GM23338 (cell line): ENCODE measurements around the gene CPXM2. TPM values are rescaled to one million over a fixed set of nuclear protein-coding genes. Genes with fewer than 3 reads are reported as not detected.

Source experiments
- ATAC-seq: fragments of 200-7000 bp; cut with Tn5 transposase; 3 replicates; pipeline ENCODE4 v1.9.1; 2020
- DNase-seq: peaks from one replicate; pipeline ENCODE4 v3.0.0-alpha.2; 2015; ENCODE audit warnings: low spot score
- H2AFZ ChIP-seq: fragments of 200-600 bp; sonication (generic); 2 replicates; pipeline ENCODE4 v1.8.0; 2016; ENCODE audit warnings: antibody characterized with exemption, mild to moderate bottlenecking, moderate library complexity
- H3F3A ChIP-seq: fragments of 200-600 bp; sonication (generic); replicated peaks from 2 replicates; pipeline ENCODE4 v1.8.0; 2017; ENCODE audit warnings: antibody characterized with exemption, mixed run types, low read depth
- H3K27ac ChIP-seq: fragments of 200-600 bp; sonication (generic); 2 replicates; pipeline ENCODE4 v1.6.1; 2016; ENCODE audit warnings: low read depth
- H3K27me3 ChIP-seq: fragments of 200-600 bp; sonication (generic); 2 replicates; pipeline ENCODE4 v1.8.0; 2016; ENCODE audit warnings: mild to moderate bottlenecking, mixed run types, moderate library complexity; ENCODE audit not compliant: insufficient read depth
- H3K36me3 ChIP-seq: fragments of 200-600 bp; sonication (generic); 2 replicates; pipeline ENCODE4 v1.8.0; 2016; ENCODE audit warnings: mild to moderate bottlenecking; ENCODE audit not compliant: insufficient read depth
- H3K4me1 ChIP-seq: fragments of 200-600 bp; sonication (generic); 2 replicates; pipeline ENCODE4 v1.8.0; 2016; ENCODE audit warnings: mild to moderate bottlenecking, moderate library complexity; ENCODE audit not compliant: insufficient read depth
- H3K4me2 ChIP-seq: fragments of 200-600 bp; sonication (generic); 2 replicates; pipeline ENCODE4 v1.7.1; 2017; ENCODE audit warnings: mixed run types
- H3K4me3 ChIP-seq: fragments of 200-600 bp; sonication (generic); 2 replicates; pipeline ENCODE4 v1.6.1; 2016; ENCODE audit warnings: mixed run types
- H3K79me2 ChIP-seq: fragments of 200-600 bp; sonication (generic); replicated peaks from 2 replicates; pipeline ENCODE4 v1.8.0; 2017; ENCODE audit warnings: mild to moderate bottlenecking; ENCODE audit not compliant: insufficient read depth
- H3K9me2 ChIP-seq: fragments of 200-600 bp; sonication (generic); 2 replicates; pipeline ENCODE4 v1.8.0; 2017; ENCODE audit not compliant: insufficient read depth
- H4K20me1 ChIP-seq: fragments of 200-600 bp; sonication (generic); replicated peaks from 2 replicates; pipeline ENCODE4 v1.8.0; 2017; ENCODE audit warnings: mild to moderate bottlenecking; ENCODE audit not compliant: insufficient read depth
- H3K27ac Mint-ChIP-seq: 2 replicates; pipeline ENCODE4 v1.8.0; 2020; ENCODE audit warnings: inconsistent platforms, mild to moderate bottlenecking, moderate library complexity, mixed read lengths
- H3K27me3 Mint-ChIP-seq: 3 replicates; pipeline ENCODE4 v1.8.0; 2022; ENCODE audit warnings: low read depth, mild to moderate bottlenecking, moderate library complexity, mixed read lengths, inconsistent platforms; ENCODE audit not compliant: insufficient read depth, poor library complexity
- H3K36me3 Mint-ChIP-seq: 3 replicates; pipeline ENCODE4 v1.8.0; 2021; ENCODE audit warnings: low read depth, mild to moderate bottlenecking, inconsistent platforms, moderate library complexity, mixed read lengths
- H3K4me1 Mint-ChIP-seq: 3 replicates; pipeline ENCODE4 v1.8.0; 2020; ENCODE audit warnings: mild to moderate bottlenecking, inconsistent platforms, mixed read lengths
- H3K4me3 Mint-ChIP-seq: 3 replicates; pipeline ENCODE4 v1.8.0; 2021; ENCODE audit warnings: moderate library complexity, mild to moderate bottlenecking, inconsistent platforms, mixed read lengths
- H3K9me3 Mint-ChIP-seq: 3 replicates; pipeline ENCODE4 v1.8.0; 2020; ENCODE audit warnings: moderate library complexity, mild to moderate bottlenecking, inconsistent platforms, mixed read lengths
- CREB1 ChIP-seq: fragments of 250-450 bp; sonication (Bioruptor Pico); IDR thresholded peaks from 2 replicates; pipeline ENCODE4 v1.5.0; 2020; ENCODE audit warnings: low read depth, mild to moderate bottlenecking, moderate library complexity
- CTCF ChIP-seq, 2 experiments: fragments of 200-600 bp in 1 of 2; sonication (generic) in 1 of 2; conservative IDR thresholded peaks; 2 replicates each; pipeline versions ENCODE4 v1.5.1 to v1.6.1; 2016 to 2017; ENCODE audit warnings: antibody characterized with exemption in 2 of 2, low read depth in 2 of 2, mild to moderate bottlenecking in 2 of 2, moderate library complexity in 1 of 2
- ETS1 ChIP-seq: IDR thresholded peaks from 2 replicates; pipeline ENCODE4 v1.6.1; 2016; ENCODE audit warnings: antibody characterized with exemption
- EZH2 ChIP-seq: fragments of 200-600 bp; sonication (generic); IDR thresholded peaks from one replicate; pipeline ENCODE4 v1.8.0; 2017; ENCODE audit warnings: antibody characterized with exemption, mild to moderate bottlenecking, low read depth; ENCODE audit not compliant: unreplicated experiment
- JUNB ChIP-seq: IDR thresholded peaks from one replicate; pipeline ENCODE4 v1.6.1; 2016; ENCODE audit warnings: antibody characterized with exemption; ENCODE audit not compliant: unreplicated experiment
- POLR2AphosphoS5 ChIP-seq: IDR thresholded peaks from 2 replicates; pipeline ENCODE4 v1.6.1; 2016; ENCODE audit warnings: antibody characterized with exemption, low read depth
- REST ChIP-seq: IDR thresholded peaks from one replicate; pipeline ENCODE4 v1.6.1; 2018; ENCODE audit warnings: antibody characterized with exemption; ENCODE audit not compliant: unreplicated experiment
- STAT1 ChIP-seq: IDR thresholded peaks from one replicate; pipeline ENCODE4 v1.6.1; 2016; ENCODE audit warnings: antibody characterized with exemption; ENCODE audit not compliant: unreplicated experiment
- ZNF114 ChIP-seq: fragments of 250-450 bp; sonication (Bioruptor Pico); IDR thresholded peaks from 2 replicates; pipeline ENCODE4 v1.5.0; 2020; ENCODE audit warnings: mild to moderate bottlenecking, moderate library complexity
- ZNF331 ChIP-seq: fragments of 250-450 bp; sonication (Bioruptor Pico); IDR thresholded peaks from 2 replicates; pipeline ENCODE4 v1.5.0; 2020; ENCODE audit warnings: low read depth, mild to moderate bottlenecking, moderate library complexity
- ZNF462 ChIP-seq: fragments of 250-450 bp; sonication (Bioruptor Pico); IDR thresholded peaks from 2 replicates; pipeline ENCODE4 v1.5.0; 2020; ENCODE audit warnings: mild to moderate bottlenecking, moderate library complexity
- polyA plus RNA-seq: library from polyadenylated mRNA; unstranded; fragments of >200 nt; fragmentation: Nextera tagmentation; extraction: Ambion mirVana; gene quantifications from 2 replicates; pipeline ENCODE4 v1.2.1, GENCODE V29; 2016
- total RNA-seq: library from RNA; depleted of rRNA; stranded (reverse); fragments of >200 nt; shearing (Covaris generic); gene quantifications from 2 replicates; pipeline ENCODE4 v1.2.3, GENCODE V29; 2014

Gene CPXM2
- total and polyA plus RNA-seq, 2 experiments from 2014 or later: 1.6 to 8.1 TPM

- TF ChIP-seq ZNF462 (CRISPR knock-in tag) (no peak), POLR2AphosphoS5 (no peak), STAT1 (no peak), CTCF (conservative IDR thresholded peaks at IDR 0.05; ENCODE audit: low read depth in 2 of 2) (no peak), ZNF331 (no peak), EZH2 (no peak), JUNB (no peak)
Measured at GRCh38 chr10:123747426-123747825, 144.2 kb downstream of the CPXM2 start (continued).

GRCh38 chr10:123746942-123747341, 144.7 kb downstream of the CPXM2 start:
- peaks cover 4% of the 10 kb centered on the region; the same call in 1 of the 2 replicates for H3K9me2 ChIP-seq
- H2AFZ ChIP-seq: no peak overlapping the region; the same call in 1 of the 2 replicates
- no peak overlapping the region for H3K27ac Mint-ChIP-seq
- H3K4me3 Mint-ChIP-seq: no peak overlapping the region
- H3K27ac ChIP-seq: no peak overlapping the region
- H3K36me3 ChIP-seq: no peaks in the 10 kb centered on the region
- peaks cover 18% of the 10 kb centered on the region for H3K9me3 Mint-ChIP-seq
- no peak overlapping the region for H3K4me3 ChIP-seq
- DNase-seq (peak; percentile 43), ATAC-seq (peak; percentile 61)
- H3K27me3 Mint-ChIP-seq: peaks cover 6% of the 10 kb centered on the region
- peaks cover 16% of the 10 kb centered on the region for H3K4me1 ChIP-seq
- H4K20me1 ChIP-seq: no peaks in the 10 kb centered on the region
- H3K36me3 Mint-ChIP-seq: peaks cover 26% of the 10 kb centered on the region
- no peaks in the 10 kb centered on the region for H3K79me2 ChIP-seq
- no peaks in the 10 kb centered on the region for H3K27me3 ChIP-seq
- H3F3A ChIP-seq: no peaks in the 10 kb centered on the region
- H3K4me2 ChIP-seq: peak overlapping the region; percentile 68; the same call in 1 of the 2 replicates
- H3K4me1 Mint-ChIP-seq: peaks cover 19% of the 10 kb centered on the region
- TF ChIP-seq CREB1 (CRISPR knock-in tag) (no peak), EZH2 (no peak), ETS1 (no peak), REST (no peak), STAT1 (no peak), ZNF114 (CRISPR knock-in tag) (no peak)
